CD4-positive, alpha-beta T cell (primary cell): ENCODE measurements around the gene NSUN6. TPM values are rescaled to one million over a fixed set of nuclear protein-coding genes. Genes with fewer than 3 reads are reported as not detected.

Experiments
- ATAC-seq: fragments of 200-7000 bp; cut with Tn5 transposase; one replicate; pipeline ENCODE4 v1.10.0; 2022; ENCODE audit warnings: mild to moderate bottlenecking; ENCODE audit not compliant: poor library complexity
- CTCF ChIA-PET: fragments of 350-600 bp; sonication (Branson Sonifier 250); formaldehyde crosslinking; loops from one replicate; lab custom pipeline; 2021; ENCODE audit warnings: antibody characterized with exemption, inconsistent platforms; lab: Charles Lee
- POLR2A ChIA-PET: fragments of 350-600 bp; sonication (Branson Sonifier 250); formaldehyde crosslinking; loops from one replicate; lab custom pipeline; 2021; ENCODE audit warnings: antibody characterized with exemption, inconsistent platforms; lab: Charles Lee
- DNase-seq, 14 experiments: peaks; one replicate each; pipeline ENCODE4 v3.0.0-alpha.2; 2013 to 2020; ENCODE audit warnings: mixed read lengths in 2 of 14
- H3K27ac ChIP-seq, 2 donors: one replicate each; pipeline versions ENCODE4 v1.5.1 to v1.7.0; 2013; ENCODE audit warnings: low read length in 2 of 2, low read depth in 1 of 2, mild to moderate bottlenecking in 1 of 2
- H3K27me3 ChIP-seq, 2 experiments: 1 replicate in 1 of 2; 2 replicates in 1 of 2; pipeline versions ENCODE4 v1.6.1 to v1.7.0; 2013; ENCODE audit warnings: low read length in 2 of 2, control low read depth in 1 of 2, mild to moderate bottlenecking in 1 of 2, moderate library complexity in 1 of 2; ENCODE audit not compliant: insufficient read depth in 2 of 2, control insufficient read depth in 1 of 2
- H3K36me3 ChIP-seq: one replicate; pipeline ENCODE4 v1.6.1; 2013; ENCODE audit warnings: low read length, control low read depth; ENCODE audit not compliant: insufficient read depth
- H3K4me1 ChIP-seq: one replicate; pipeline ENCODE4 v1.6.1; 2013; ENCODE audit warnings: low read length, control low read depth; ENCODE audit not compliant: insufficient read depth
- H3K4me3 ChIP-seq: one replicate; pipeline ENCODE4 v1.5.1; 2013; ENCODE audit warnings: mild to moderate bottlenecking, low read length, moderate library complexity
- H3K9me3 ChIP-seq, 2 experiments: 1 replicate in 1 of 2; 2 replicates in 1 of 2; pipeline versions ENCODE4 v1.6.1 to v1.7.0; 2013; ENCODE audit warnings: low read length in 2 of 2, mild to moderate bottlenecking in 2 of 2, control low read depth in 1 of 2, moderate library complexity in 1 of 2; ENCODE audit not compliant: control insufficient read depth in 1 of 2, insufficient read depth in 1 of 2
- H3K27ac Mint-ChIP-seq: one replicate; pipeline ENCODE4 v1.8.0; 2020; ENCODE audit warnings: mixed read lengths
- H3K27me3 Mint-ChIP-seq: one replicate; pipeline ENCODE4 v1.8.0; 2021; ENCODE audit warnings: mixed read lengths
- H3K36me3 Mint-ChIP-seq: one replicate; pipeline ENCODE4 v1.8.0; 2021; ENCODE audit warnings: low read depth, mixed read lengths
- H3K4me1 Mint-ChIP-seq: one replicate; pipeline ENCODE4 v1.8.0; 2021; ENCODE audit warnings: low read depth, mixed read lengths
- H3K4me3 Mint-ChIP-seq: one replicate; pipeline ENCODE4 v1.8.0; 2020; ENCODE audit warnings: mild to moderate bottlenecking, mixed read lengths
- H3K9me3 Mint-ChIP-seq: one replicate; pipeline ENCODE4 v1.8.0; 2020; ENCODE audit warnings: mixed read lengths
- intact Hi-C, 2 experiments: fragments of 100-400 bp; cut with DNase I in 1 of 2; cut with micrococcal nuclease in 1 of 2; formaldehyde crosslinking; loops; one replicate each; pipeline versions ENCODE4 v1.15.1 to v1.9.0; 2023 to 2025; cut with DNase I, micrococcal nuclease
- total RNA-seq, 174 experiments: library from RNA in 2 of 174; stranded (reverse) in 2 of 174; gene quantifications; one replicate each; pipeline ENCODE4 v1.2.3 and lab custom pipeline; 2021 to 2026
- TF ChIP-seq, protein P1 (sequence below): fragments of 200-600 bp; IDR thresholded peaks from one replicate; pipeline ENCODE4 v1.8.0; 2022; ENCODE audit warnings: antibody characterized with exemption, mild to moderate bottlenecking

Gene NSUN6
- total RNA-seq, 2 experiments from 2014 or later: 22.9 to 27.2 TPM

DNA sequence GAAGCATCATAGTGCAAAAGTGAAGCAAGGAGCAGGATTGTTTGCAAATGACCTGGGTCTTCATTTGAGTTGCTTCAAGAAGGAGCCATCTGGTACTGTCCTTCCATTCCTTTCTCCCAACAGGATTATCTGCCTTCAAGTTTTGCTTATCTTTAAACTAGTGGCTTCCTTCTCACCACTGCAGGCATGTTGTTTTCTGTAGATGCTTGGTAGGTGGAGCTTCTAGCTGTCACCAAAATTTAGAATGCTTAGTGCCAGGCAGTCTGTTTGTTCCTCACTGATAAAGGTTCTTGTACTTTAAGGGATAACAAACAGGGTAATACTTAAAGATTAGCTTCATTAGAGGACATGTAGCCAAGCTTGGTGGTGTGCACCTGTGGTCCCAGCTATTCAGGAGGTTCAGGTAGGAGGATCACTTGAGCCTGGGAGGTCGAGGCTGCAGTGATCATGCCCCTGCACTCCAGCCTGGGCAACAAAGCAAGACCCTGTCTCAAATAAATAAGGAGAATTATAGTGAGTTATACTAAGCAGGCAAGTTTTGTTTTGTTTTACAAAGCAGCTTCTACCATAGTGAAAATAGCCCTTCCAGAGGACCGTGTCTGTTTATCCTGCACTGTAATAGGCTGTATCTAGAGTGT is 13.6 kb upstream of the NSUN6 start:
- no peaks in the 10 kb centered on the region for H3K9me3 Mint-ChIP-seq
- Histone ChIP-seq H3K4me3 (no peak overlapping the region), H3K4me1 (peaks cover 18% of the 10 kb centered on the region), H3K27me3 (no peaks in the 10 kb centered on the region), H3K9me3 (no peaks in the 10 kb centered on the region), H3K27ac (no peak overlapping the region), H3K36me3 (peaks cover 19% of the 10 kb centered on the region)
- H3K4me1 Mint-ChIP-seq: peaks cover 55% of the 10 kb centered on the region
- CTCF ChIA-PET: interaction anchor here (0.9 kb wide), 1 partner anchor 50 kb away, joined by 3 read pairs; no protein-coding TSS in a partner anchor
- intact Hi-C loops: loop anchor here in 1 of 2 experiments (5.0 kb wide), 1 partner anchor 43 kb away; no protein-coding TSS in a partner anchor
- H3K27me3 Mint-ChIP-seq: no peaks in the 10 kb centered on the region
- H3K36me3 Mint-ChIP-seq: peaks cover 52% of the 10 kb centered on the region
- POLR2A ChIA-PET: no interaction called here
- ATAC-seq (no peak), DNase-seq (no peak)
- H3K4me3 Mint-ChIP-seq: no peak overlapping the region
- H3K27ac Mint-ChIP-seq: no peak overlapping the region
- TF ChIP-seq, protein P1, sequence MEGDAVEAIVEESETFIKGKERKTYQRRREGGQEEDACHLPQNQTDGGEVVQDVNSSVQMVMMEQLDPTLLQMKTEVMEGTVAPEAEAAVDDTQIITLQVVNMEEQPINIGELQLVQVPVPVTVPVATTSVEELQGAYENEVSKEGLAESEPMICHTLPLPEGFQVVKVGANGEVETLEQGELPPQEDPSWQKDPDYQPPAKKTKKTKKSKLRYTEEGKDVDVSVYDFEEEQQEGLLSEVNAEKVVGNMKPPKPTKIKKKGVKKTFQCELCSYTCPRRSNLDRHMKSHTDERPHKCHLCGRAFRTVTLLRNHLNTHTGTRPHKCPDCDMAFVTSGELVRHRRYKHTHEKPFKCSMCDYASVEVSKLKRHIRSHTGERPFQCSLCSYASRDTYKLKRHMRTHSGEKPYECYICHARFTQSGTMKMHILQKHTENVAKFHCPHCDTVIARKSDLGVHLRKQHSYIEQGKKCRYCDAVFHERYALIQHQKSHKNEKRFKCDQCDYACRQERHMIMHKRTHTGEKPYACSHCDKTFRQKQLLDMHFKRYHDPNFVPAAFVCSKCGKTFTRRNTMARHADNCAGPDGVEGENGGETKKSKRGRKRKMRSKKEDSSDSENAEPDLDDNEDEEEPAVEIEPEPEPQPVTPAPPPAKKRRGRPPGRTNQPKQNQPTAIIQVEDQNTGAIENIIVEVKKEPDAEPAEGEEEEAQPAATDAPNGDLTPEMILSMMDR: no peak

DNA sequence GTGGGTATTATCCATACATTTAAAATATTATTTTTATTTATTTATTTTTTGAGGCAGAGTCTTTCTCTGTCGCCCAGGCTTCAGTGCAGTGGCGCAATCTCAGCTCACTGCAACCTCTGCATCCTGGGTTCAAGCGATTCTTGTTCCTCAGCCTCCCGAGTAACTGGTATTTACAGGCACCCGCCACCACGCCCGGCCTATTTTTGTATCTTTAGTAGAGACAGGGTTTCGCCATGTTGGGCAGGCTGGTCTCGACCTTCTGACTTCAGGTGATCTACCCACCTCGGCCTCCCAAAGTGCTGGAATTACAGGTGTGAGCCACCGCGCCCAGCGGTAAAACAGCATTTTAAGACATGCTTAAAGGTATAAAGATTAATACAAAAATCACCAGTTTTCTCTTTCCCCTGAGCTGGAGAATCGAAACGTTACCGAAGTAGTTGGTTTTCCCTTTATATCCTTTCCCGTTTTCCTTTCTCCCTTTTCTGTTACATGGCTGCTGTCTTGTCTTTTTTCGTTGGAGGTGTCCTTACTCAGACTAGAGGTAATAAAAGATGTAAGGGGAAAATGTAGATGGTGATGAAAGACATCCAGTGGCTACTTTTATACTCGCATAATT is 9.5 kb upstream of the NSUN6 start:
- Histone ChIP-seq H3K4me3 (peak overlapping the region; percentile 79), H3K27ac (no peak overlapping the region), H3K9me3 (no peaks in the 10 kb centered on the region), H3K27me3 (no peaks in the 10 kb centered on the region), H3K36me3 (no peaks in the 10 kb centered on the region), H3K4me1 (peaks cover 25% of the 10 kb centered on the region)
- DNase-seq (peak in 1 of 14 experiments; percentile 9), ATAC-seq (no peak)
- Mint-ChIP-seq H3K27me3 (no peaks in the 10 kb centered on the region), H3K4me1 (peaks cover 64% of the 10 kb centered on the region), H3K9me3 (no peaks in the 10 kb centered on the region), H3K36me3 (peaks cover 31% of the 10 kb centered on the region), H3K4me3 (peak overlapping the region; percentile 46), H3K27ac (peak overlapping the region; percentile 100)
- ChIA-PET CTCF (no interaction called here), POLR2A (interaction anchor here (2.8 kb wide), 1 partner anchor 12 kb away, joined by 27 read pairs; the partner anchor contains the start of gene NSUN6)
- TF ChIP-seq, protein P1: no peak
- intact Hi-C loops: loop anchor here in 1 of 2 experiments (2.0 to 5.0 kb wide), 2 partner anchors 14 to 39 kb away; no protein-coding TSS in a partner anchor

DNA sequence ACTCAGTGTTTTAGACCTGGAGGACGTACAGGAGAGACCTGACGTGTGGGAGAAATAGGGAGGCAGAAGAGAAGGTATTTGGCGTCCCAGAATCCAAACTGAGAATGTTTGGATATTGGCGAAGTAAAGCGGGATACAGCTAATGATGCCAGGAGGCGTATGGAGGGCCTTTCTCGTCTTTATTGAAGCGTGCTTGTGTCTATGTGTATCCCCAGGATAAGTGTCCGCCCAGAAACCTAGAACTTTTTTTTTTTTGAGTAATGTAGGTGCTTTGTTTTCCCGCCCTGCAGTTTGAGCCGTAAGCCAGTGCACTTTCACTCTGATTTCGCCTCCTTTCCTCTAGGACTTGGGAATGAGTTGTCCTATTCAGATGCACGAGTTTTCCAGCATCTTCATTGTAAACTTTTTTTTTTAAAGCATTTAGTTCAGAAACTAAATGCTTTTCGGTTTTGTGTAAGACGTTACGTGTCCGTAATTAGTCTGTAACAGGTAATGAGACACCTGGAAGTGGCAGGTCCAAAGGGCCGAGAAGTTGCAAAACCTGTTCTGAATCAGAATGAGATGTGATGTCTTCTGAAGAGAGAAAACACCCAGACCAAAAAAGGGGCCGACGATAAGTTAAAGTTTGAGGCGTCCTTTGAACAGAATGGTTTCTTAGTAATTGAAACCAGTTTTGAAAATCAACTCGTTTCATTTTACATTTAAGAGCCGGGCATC is 8.6 kb upstream of the NSUN6 start:
- Histone ChIP-seq H3K36me3 (no peaks in the 10 kb centered on the region), H3K27me3 (no peaks in the 10 kb centered on the region), H3K4me1 (peaks cover 23% of the 10 kb centered on the region), H3K9me3 (no peaks in the 10 kb centered on the region), H3K27ac (peak overlapping the region; percentile 94 to 97), H3K4me3 (peak overlapping the region; percentile 79)
- ATAC-seq: peak; percentile 15
- peak in 2 of 14 experiments; percentile 11 to 46 for DNase-seq
- intact Hi-C loops: loop anchor here (1.0 to 10.0 kb wide), 7 partner anchors 9 to 1225 kb away; partner anchors contain the start of genes NSUN6 (in 2 of the 2) and STAM (in 1 of the 2)
- Mint-ChIP-seq H3K36me3 (peaks cover 25% of the 10 kb centered on the region), H3K27ac (peak overlapping the region; percentile 100), H3K9me3 (no peaks in the 10 kb centered on the region), H3K4me1 (peaks cover 54% of the 10 kb centered on the region), H3K27me3 (no peaks in the 10 kb centered on the region), H3K4me3 (peak overlapping the region; percentile 100)
- ChIA-PET POLR2A (interaction anchor here (0.9 to 2.8 kb wide), 5 partner anchors 11 to 1016 kb away, joined by 3 to 27 read pairs (median 9); partner anchors contain the start of genes NSUN6 and STAM), CTCF (interaction anchor here (1.2 kb wide), 1 partner anchor 12 kb away, joined by 3 read pairs; no protein-coding TSS in a partner anchor)
- TF ChIP-seq, protein P1: no peak
